LNCAP (cell line): ENCODE data around the gene HEG1.

Source experiments
- TF ChIP-seq, protein P1 (sequence below): fragments of 450-650 bp; IDR thresholded peaks from 2 replicates; pipeline ENCODE4 v1.5.1; 2017; ENCODE audit warnings: mild to moderate bottlenecking

Gene HEG1

GRCh38 chr3:125019271-125019670, 36.5 kb downstream of the HEG1 start:
- TF ChIP-seq, protein P1, sequence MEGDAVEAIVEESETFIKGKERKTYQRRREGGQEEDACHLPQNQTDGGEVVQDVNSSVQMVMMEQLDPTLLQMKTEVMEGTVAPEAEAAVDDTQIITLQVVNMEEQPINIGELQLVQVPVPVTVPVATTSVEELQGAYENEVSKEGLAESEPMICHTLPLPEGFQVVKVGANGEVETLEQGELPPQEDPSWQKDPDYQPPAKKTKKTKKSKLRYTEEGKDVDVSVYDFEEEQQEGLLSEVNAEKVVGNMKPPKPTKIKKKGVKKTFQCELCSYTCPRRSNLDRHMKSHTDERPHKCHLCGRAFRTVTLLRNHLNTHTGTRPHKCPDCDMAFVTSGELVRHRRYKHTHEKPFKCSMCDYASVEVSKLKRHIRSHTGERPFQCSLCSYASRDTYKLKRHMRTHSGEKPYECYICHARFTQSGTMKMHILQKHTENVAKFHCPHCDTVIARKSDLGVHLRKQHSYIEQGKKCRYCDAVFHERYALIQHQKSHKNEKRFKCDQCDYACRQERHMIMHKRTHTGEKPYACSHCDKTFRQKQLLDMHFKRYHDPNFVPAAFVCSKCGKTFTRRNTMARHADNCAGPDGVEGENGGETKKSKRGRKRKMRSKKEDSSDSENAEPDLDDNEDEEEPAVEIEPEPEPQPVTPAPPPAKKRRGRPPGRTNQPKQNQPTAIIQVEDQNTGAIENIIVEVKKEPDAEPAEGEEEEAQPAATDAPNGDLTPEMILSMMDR: no peak

- TF ChIP-seq, protein P1: no peak
These were observed 38.4 kb downstream of the HEG1 start for GRCh38 chr3:125017406-125017805.

- TF ChIP-seq, protein P1: no peak
These were observed 41.1 kb downstream of the HEG1 start for GRCh38 chr3:125014570-125015179.

GRCh38 chr3:125013095-125013494, 42.7 kb downstream of the HEG1 start:
- TF ChIP-seq, protein P1: no peak

DNA sequence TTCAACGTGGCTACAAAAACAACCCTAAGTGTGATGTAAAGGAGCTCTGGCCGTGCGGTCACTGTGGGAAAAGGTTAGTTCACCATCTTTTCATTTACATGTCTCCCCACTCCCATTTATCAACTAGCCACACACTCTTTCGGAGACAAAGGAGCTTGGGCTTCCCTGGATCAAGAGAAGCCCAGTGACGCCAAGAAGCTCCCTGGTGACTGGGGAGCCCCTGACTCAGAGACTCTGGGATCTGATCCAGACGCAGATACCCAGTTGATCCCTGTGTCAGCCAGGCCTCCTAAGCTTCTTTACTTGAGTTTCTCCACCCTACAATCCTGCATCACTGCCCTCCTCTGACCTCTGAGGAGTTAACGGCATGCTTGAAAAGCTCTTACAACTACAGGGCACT, 43.9 kb downstream of the HEG1 start:
- TF ChIP-seq, protein P1: no peak

- TF ChIP-seq, protein P1: no peak
These were observed 45.4 kb downstream of the HEG1 start for GRCh38 chr3:125010393-125010792.

GRCh38 chr3:125008766-125009165, 47.0 kb downstream of the HEG1 start:
- TF ChIP-seq, protein P1: no peak

DNA sequence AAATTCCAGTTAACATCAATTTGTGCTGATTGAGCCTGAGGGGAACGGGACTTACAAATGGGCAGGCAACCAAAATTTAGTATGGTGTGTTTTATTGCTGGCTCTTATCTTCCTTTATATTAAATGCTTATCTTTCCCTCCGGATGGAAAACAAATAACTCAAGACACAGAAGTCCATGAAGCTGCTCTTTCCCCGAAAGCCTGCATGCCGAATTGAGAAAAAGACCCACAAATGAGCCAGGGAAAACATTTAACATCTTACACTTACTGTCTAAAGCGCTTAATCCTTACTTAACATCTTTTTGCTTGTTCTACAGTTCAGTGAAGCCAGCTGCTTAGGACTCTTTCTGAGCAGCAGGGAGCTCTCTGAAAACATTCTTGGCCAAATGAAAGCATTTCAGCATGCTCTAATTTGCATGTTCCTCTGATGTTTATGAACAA, 49.5 kb downstream of the HEG1 start:
- TF ChIP-seq, protein P1: no peak
